ENCODE results near the gene RRM2. TPM values are rescaled to one million over a fixed set of nuclear protein-coding genes. Genes with fewer than 3 reads are reported as not detected.

Gene RRM2
- total RNA-seq, 1 donor from 2014 or later, result 8.4 TPM

GRCh38 chr2:10120877-10121574 lies 1.5 kb upstream of the RRM2 start:
- ATAC-seq, result no peak

GRCh38 chr2:10123281-10123680 lies 742 bp downstream of the RRM2 start:
- TF ChIP-seq CTCF (IDR thresholded peaks at IDR 0.05), result no peak
- peaks cover 16% of the 10 kb centered on the region for H3K27me3 ChIP-seq (ENCODE audit: low read depth)
- peak overlapping the region; percentile 62 for H3K4me3 ChIP-seq
- intact Hi-C loops (cut with DNase I), result loop anchor here (5.0 kb wide), 1 partner anchor 314 kb away; no protein-coding TSS in a partner anchor
- ATAC-seq, result no peak
- H3K36me3 ChIP-seq, result no peaks in the 10 kb centered on the region
- H3K4me1 ChIP-seq, result peaks cover 41% of the 10 kb centered on the region
- H3K27ac ChIP-seq, result no peak overlapping the region
- no peak for DNase-seq
- H3K9me3 ChIP-seq, result no peaks in the 10 kb centered on the region

More at GRCh38 chr2:10120877-10121574, 1.5 kb upstream of the RRM2 start:
- intact Hi-C loops (cut with DNase I), result loop anchor here (5.0 kb wide), 1 partner anchor 316 kb away; no protein-coding TSS in a partner anchor
- TF ChIP-seq CTCF (IDR thresholded peaks at IDR 0.05), result no peak
- no peak for DNase-seq
- Histone ChIP-seq H3K36me3 (no peaks in the 10 kb centered on the region), H3K4me3 (peak overlapping the region; percentile 81), H3K27me3 (ENCODE audit: low read depth) (peaks cover 16% of the 10 kb centered on the region), H3K27ac (peak overlapping the region; percentile 75), H3K4me1 (peaks cover 41% of the 10 kb centered on the region), H3K9me3 (no peaks in the 10 kb centered on the region)

DNA sequence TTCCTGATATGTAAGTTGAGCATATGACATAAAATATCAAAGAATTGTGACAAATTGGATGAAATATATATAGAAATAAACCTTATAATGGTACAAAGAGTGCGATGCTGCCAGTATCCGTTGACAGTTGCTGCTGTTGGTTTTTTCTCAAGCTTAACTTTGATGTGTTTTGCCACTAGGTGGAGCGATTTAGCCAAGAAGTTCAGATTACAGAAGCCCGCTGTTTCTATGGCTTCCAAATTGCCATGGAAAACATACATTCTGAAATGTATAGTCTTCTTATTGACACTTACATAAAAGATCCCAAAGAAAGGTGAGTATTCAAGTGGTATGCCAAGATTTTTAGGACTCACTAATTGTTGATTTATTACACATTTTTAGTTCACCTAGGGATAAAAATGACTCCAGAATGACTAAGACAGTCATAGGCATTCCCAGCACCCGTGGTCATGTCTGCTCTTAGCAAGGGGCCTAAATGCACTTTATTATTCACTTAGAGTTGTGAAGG lies 2.1 kb downstream of the RRM2 start:
- Histone ChIP-seq H3K4me1 (peaks cover 41% of the 10 kb centered on the region), H3K27ac (no peak overlapping the region), H3K36me3 (no peaks in the 10 kb centered on the region), H3K4me3 (no peak overlapping the region), H3K27me3 (ENCODE audit: low read depth) (peaks cover 16% of the 10 kb centered on the region), H3K9me3 (no peaks in the 10 kb centered on the region)
- no peak for DNase-seq
- TF ChIP-seq CTCF (IDR thresholded peaks at IDR 0.05), result peak; percentile 68
- intact Hi-C loops (cut with DNase I), result loop anchor here (5.0 kb wide), 1 partner anchor 313 kb away; no protein-coding TSS in a partner anchor
- no peak for ATAC-seq

- Histone ChIP-seq H3K36me3 (no peaks in the 10 kb centered on the region), H3K4me3 (no peak overlapping the region), H3K9me3 (no peaks in the 10 kb centered on the region), H3K4me1 (peaks cover 34% of the 10 kb centered on the region), H3K27ac (no peak overlapping the region), H3K27me3 (ENCODE audit: low read depth) (peaks cover 16% of the 10 kb centered on the region)
- intact Hi-C loops (cut with DNase I), result no loop called here
- DNase-seq, result no peak
- no peak for ATAC-seq
- TF ChIP-seq CTCF (IDR thresholded peaks at IDR 0.05), result no peak
These were observed 3.5 kb downstream of the RRM2 start for GRCh38 chr2:10125842-10126631.

- no peak overlapping the region for H3K27ac ChIP-seq
- H3K9me3 ChIP-seq, result no peaks in the 10 kb centered on the region
- H3K27me3 ChIP-seq (ENCODE audit: low read depth), result peaks cover 16% of the 10 kb centered on the region
- ATAC-seq, result peak in 1 of 2 donors; percentile 43
- H3K36me3 ChIP-seq, result no peaks in the 10 kb centered on the region
- H3K4me3 ChIP-seq, result no peak overlapping the region
- peaks cover 29% of the 10 kb centered on the region for H3K4me1 ChIP-seq
- no peak for TF ChIP-seq CTCF (IDR thresholded peaks at IDR 0.05)
- intact Hi-C loops (cut with DNase I), result no loop called here
- DNase-seq, result no peak
These were observed 4.1 kb downstream of the RRM2 start for GRCh38 chr2:10126632-10127026.
